Ovary (tissue), 9 donors: ENCODE data around the gene ITPR2. TPM values are rescaled to one million over a fixed set of nuclear protein-coding genes. Genes with fewer than 3 reads are reported as not detected.

Experiments
- DNase-seq, 5 donors: peaks; one replicate each; pipeline ENCODE4 v3.0.0-alpha.2; 2019 to 2020
- H3K27ac ChIP-seq, 2 donors: fragments of 200-600 bp; one replicate each; pipeline versions ENCODE4 v1.5.1 to v1.8.0; 2019 to 2022
- H3K27me3 ChIP-seq: fragments of 200-600 bp; one replicate; pipeline ENCODE4 v1.8.0; 2022
- H3K36me3 ChIP-seq: fragments of 200-600 bp; sonication (generic); one replicate; pipeline ENCODE4 v1.5.1; 2019
- H3K4me1 ChIP-seq: one replicate; pipeline ENCODE4 v1.8.1; 2013; ENCODE audit warnings: mild to moderate bottlenecking, moderate library complexity; ENCODE audit not compliant: insufficient read depth
- H3K4me3 ChIP-seq: fragments of 200-600 bp; sonication (generic); one replicate; pipeline ENCODE4 v1.5.1; 2017
- H3K9me3 ChIP-seq, 2 donors: fragments of 200-600 bp in 1 of 2; sonication (generic) in 1 of 2; one replicate each; pipeline versions ENCODE4 v1.5.1 to v1.8.1; 2013 to 2019; ENCODE audit warnings: mild to moderate bottlenecking in 1 of 2, moderate library complexity in 1 of 2
- CTCF ChIP-seq, 3 donors: fragments of 450-650 bp in 2 of 3; fragments of 200-600 bp in 1 of 3; IDR thresholded peaks; one replicate each; pipeline versions ENCODE4 v1.5.1 to v1.8.0; 2016 to 2022; ENCODE audit warnings: antibody characterized with exemption in 3 of 3, mild to moderate bottlenecking in 1 of 3
- EP300 ChIP-seq: sonication (generic); formaldehyde crosslinking; IDR thresholded peaks from one replicate; pipeline ENCODE4 v1.6.1; 2017; ENCODE audit warnings: antibody characterized with exemption
- POLR2A ChIP-seq: fragments of 450-650 bp; IDR thresholded peaks from one replicate; pipeline ENCODE4 v1.6.1; 2017; ENCODE audit warnings: antibody characterized with exemption, mild to moderate bottlenecking, moderate library complexity
- WGBS, 3 donors: extraction: QIAGEN DNeasy Blood & Tissue Kit in 1 of 3; methylation state at CpG; one replicate each; pipeline versions ENCODE4 v1.1.5 to v1.1.7; 2013 to 2017; 5-methylcytosine and 5-hydroxymethylcytosine counted together
- intact Hi-C, 4 donors: fragments of 100-400 bp; cut with DNase I; formaldehyde crosslinking; loops; one replicate each; pipeline versions ENCODE4 v1.11.0 to v1.15.1; 2022 to 2023
- polyA plus RNA-seq, 2 donors: library from polyadenylated mRNA; stranded (reverse); fragments of 200-250 nt in 1 of 2; fragments of 350-450 nt in 1 of 2; fragmentation: Illumina TruSeq in 1 of 2; extraction: RNeasy Lipid Tissue Mini Kit (QIAGEN cat#74804) in 1 of 2; gene quantifications; one replicate each; pipeline ENCODE4 v1.2.3, GENCODE V29; 2013 to 2014
- total RNA-seq, 7 donors: library from RNA; depleted of rRNA in 2 of 7; stranded (reverse); fragments of >200 nt in 2 of 7; fragmentation: NEBNext Ultra II Directional in 3 of 7; extraction: Animal tissue kit (Norgen Biotek cat#: 25700) in 3 of 7; gene quantifications; one replicate each; pipeline versions ENCODE4 v1.1.0 to v1.2.4, GENCODE V29; 2016 to 2023
- donor health status: DM: no; HTN: no; CAD: no; lungs with moderate emphysema.
- donor health status: DM: no; HTN: no; CAD: no.
- donor health status: Bipolar disorder and iron deficiency.
- donor health status: DM: yes; HTN: yes; CAD: no.
- donor health status: DM: no; HTN: no; CAD: no.
- donor health status: DM: yes; HTN: yes; CAD: no.

The ITPR2 gene
- total and polyA plus RNA-seq, 9 donors = 5.9 to 51.1 (median 32.9) TPM

DNA sequence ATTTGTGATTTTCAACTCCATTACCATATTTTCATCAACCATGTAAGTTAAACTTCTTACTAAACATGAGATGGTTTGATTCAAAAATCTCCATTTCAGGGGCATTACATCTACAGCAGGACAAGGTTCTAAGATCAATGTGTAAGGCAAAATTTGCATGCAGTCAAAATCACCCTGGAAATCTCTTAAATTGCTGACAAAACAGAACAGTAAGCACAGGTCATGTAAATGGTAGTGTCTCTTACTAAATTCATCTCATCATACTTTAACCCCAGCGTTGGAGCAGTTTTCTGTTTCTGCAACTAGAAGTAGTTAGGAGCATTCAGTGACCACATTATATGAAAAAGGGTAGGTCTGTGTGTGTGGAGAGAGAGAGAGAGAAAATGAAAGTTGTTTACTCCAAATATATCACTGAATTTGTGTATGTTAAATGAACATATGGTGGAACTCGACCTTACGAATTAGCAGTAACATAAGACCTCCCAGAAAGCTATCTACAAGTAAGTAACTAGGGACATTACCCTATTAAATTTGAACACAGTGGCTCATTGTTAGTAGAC is 410.1 kb downstream of the ITPR2 start:
- no peaks in the 10 kb centered on the region for H3K4me1 ChIP-seq
- WGBS, 3 donors = 86 to 88% (median 86%) methylated on average over 3 of the region's 3 CpGs
- no peaks in the 10 kb centered on the region for H3K9me3 ChIP-seq
- H3K4me3 ChIP-seq = no peak overlapping the region
- no peaks in the 10 kb centered on the region for H3K36me3 ChIP-seq
- H3K27ac ChIP-seq = no peak overlapping the region
- no peaks in the 10 kb centered on the region for H3K27me3 ChIP-seq
- TF ChIP-seq EP300 (no peak), CTCF (IDR thresholded peaks at IDR 0.05) (no peak), POLR2A (no peak)
- intact Hi-C loops = no loop called here
- no peak for DNase-seq

DNA sequence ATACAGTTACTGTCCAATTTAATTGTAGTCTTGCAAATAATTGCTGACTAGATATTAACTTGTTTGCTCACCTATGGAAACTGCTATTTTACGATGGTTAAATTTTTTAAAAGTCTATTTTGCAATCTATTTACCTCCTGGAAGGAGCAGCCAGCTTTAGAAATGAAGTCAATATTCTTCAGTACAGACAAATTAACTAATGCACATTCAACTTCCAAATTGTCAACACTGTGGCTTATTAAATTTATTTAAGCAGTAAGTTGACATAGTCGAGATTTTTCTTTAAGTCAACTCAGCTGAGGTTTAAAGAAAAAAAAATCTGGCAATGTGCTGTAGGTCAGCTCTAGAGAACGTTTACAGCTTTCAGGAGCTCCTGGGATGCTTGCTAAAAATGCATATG is 416.4 kb downstream of the ITPR2 start:
- H3K4me3 ChIP-seq = no peak overlapping the region
- no peaks in the 10 kb centered on the region for H3K9me3 ChIP-seq
- H3K27ac ChIP-seq = no peak overlapping the region
- H3K36me3 ChIP-seq = no peaks in the 10 kb centered on the region
- no peak for DNase-seq
- no peaks in the 10 kb centered on the region for H3K27me3 ChIP-seq
- intact Hi-C loops = no loop called here
- TF ChIP-seq EP300 (no peak), CTCF (IDR thresholded peaks at IDR 0.05) (no peak), POLR2A (no peak)
- H3K4me1 ChIP-seq = no peaks in the 10 kb centered on the region
- WGBS, 3 donors = 80 to 87% (median 85%) methylated on average over 3 of the region's 3 CpGs

GRCh38 chr12:26410689-26411088 is 422.3 kb downstream of the ITPR2 start:
- DNase-seq = no peak
- no peaks in the 10 kb centered on the region for H3K4me1 ChIP-seq
- no peaks in the 10 kb centered on the region for H3K27me3 ChIP-seq
- H3K36me3 ChIP-seq = no peaks in the 10 kb centered on the region
- WGBS, 3 donors = 80 to 100% (median 95%) methylated on average over 1 of the region's 1 CpG
- H3K4me3 ChIP-seq = no peak overlapping the region
- H3K27ac ChIP-seq = no peak overlapping the region
- H3K9me3 ChIP-seq = no peaks in the 10 kb centered on the region
- intact Hi-C loops = no loop called here
- TF ChIP-seq POLR2A (no peak), CTCF (IDR thresholded peaks at IDR 0.05) (no peak), EP300 (no peak)

GRCh38 chr12:26406813-26407212 is 426.2 kb downstream of the ITPR2 start:
- Histone ChIP-seq H3K36me3 (no peaks in the 10 kb centered on the region), H3K27me3 (no peaks in the 10 kb centered on the region), H3K27ac (no peak overlapping the region), H3K9me3 (no peaks in the 10 kb centered on the region), H3K4me1 (no peaks in the 10 kb centered on the region), H3K4me3 (no peak overlapping the region)
- 61 to 66% (median 65%) methylated on average over 2 of the region's 2 CpGs for WGBS, 3 donors
- intact Hi-C loops = no loop called here
- no peak for TF ChIP-seq CTCF (IDR thresholded peaks at IDR 0.05)
- TF ChIP-seq EP300 = no peak
- no peak for TF ChIP-seq POLR2A
- no peak for DNase-seq
